C4-2B (cell line): Measurements from ENCODE around the gene CDKL4.
"Not testable (repeated sequence)": the region's sequence is repeated elsewhere in the genome, so short reads cannot be mapped to it uniquely, and the experiment has no call there.

Experiments used
- ZFX ChIP-seq: fragments of 450-650 bp; IDR thresholded peaks from 2 replicates; pipeline ENCODE4 v1.6.1; 2017
- TF ChIP-seq, protein P1 (sequence below): fragments of 450-650 bp; conservative IDR thresholded peaks from 2 replicates; pipeline ENCODE4 v1.5.1; 2017; ENCODE audit warnings: mild to moderate bottlenecking

DNA sequence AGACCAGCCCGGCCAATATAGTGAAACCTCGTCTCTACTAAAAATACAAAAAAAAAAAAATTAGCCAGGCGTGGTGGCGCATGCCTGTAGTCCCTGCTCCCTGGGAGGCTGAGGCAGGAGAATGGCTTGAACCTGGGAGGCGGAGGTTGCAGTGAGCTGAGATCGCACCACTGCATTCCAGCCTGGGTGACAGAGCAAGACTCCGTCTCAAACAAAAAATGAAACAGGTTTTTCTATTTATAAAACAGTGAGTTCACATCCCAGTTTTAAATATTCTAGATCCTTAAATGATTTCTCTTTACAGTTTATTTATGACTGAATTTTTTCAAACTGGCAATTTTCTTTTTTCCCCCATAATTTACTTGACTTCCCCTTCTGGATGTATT is 102.8 kb downstream of the CDKL4 start:
- TF ChIP-seq, protein P1, sequence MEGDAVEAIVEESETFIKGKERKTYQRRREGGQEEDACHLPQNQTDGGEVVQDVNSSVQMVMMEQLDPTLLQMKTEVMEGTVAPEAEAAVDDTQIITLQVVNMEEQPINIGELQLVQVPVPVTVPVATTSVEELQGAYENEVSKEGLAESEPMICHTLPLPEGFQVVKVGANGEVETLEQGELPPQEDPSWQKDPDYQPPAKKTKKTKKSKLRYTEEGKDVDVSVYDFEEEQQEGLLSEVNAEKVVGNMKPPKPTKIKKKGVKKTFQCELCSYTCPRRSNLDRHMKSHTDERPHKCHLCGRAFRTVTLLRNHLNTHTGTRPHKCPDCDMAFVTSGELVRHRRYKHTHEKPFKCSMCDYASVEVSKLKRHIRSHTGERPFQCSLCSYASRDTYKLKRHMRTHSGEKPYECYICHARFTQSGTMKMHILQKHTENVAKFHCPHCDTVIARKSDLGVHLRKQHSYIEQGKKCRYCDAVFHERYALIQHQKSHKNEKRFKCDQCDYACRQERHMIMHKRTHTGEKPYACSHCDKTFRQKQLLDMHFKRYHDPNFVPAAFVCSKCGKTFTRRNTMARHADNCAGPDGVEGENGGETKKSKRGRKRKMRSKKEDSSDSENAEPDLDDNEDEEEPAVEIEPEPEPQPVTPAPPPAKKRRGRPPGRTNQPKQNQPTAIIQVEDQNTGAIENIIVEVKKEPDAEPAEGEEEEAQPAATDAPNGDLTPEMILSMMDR, result not testable (repeated sequence)
- not testable (repeated sequence) for TF ChIP-seq ZFX
